ENCODE measurements around the gene RNF126.
"Not testable (repeated sequence)": the region's sequence is repeated elsewhere in the genome, so short reads cannot be mapped to it uniquely, and the experiment has no call there.

Gene RNF126

GRCh38 chr19:686589-687297 lies 23.7 kb upstream of the RNF126 start:
- DNase-seq (ENCODE audit: low read depth, low spot score): no peak

DNA sequence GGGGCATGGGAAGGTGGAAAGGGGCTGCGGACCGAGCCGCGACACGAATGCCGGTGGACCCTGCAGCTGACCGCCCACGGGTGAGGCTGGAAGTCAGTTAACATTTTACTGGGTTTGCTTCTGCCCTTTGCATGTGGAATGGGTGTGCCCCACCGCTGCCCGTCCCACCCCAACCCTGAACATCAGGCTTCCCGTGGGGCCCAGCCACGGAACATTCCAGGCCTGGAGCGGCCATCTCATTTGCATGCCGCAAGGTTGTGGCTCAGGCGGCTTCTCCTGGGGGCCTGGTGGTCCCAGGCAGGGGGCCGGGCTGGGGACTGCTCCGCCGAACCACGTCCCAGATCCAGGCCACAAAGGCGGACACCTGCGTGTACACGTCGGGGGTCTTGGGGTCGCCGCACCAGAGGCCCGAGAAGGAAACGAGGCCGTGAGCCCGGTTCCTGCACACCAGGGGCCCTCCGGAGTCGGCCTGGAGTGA lies 22.5 kb upstream of the RNF126 start:
- no peak for DNase-seq (ENCODE audit: low read depth, low spot score)

DNA sequence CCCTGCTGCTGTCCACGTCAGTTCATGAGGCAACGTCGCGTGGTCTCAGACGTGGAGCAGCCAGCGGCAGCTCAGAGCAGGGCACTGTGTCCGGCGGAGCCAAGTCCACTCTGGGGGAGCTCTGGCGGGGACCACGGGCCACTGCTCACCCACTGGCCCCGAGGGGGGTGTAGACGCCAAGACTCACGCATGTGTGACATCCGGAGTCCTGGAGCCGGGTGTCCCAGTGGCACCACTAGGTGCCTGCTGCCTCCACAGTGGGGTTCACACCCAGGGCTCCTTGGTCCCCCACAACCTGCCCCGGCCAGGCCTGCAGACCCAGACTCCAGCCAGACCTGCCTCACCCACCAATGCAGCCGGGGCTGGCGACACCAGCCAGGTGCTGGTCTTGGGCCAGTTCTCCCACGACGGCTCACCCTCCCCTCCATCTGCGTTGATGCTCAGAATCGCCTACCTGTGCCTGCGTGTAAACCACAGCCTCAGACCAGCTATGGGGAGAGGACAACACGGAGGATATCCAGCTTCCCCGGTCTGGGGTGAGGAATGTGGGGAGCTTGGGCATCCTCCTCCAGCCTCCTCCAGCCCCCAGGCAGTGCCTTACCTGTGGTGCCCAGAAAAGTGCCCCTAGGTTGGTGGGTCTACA lies 19.8 kb upstream of the RNF126 start:
- DNase-seq (ENCODE audit: low read depth, low spot score): no peak

- no peak for DNase-seq (ENCODE audit: low read depth, low spot score)
Observed at GRCh38 chr19:681029-682019, 18.3 kb upstream of the RNF126 start.

- peak; percentile 100 for DNase-seq (ENCODE audit: low read depth, low spot score)
Observed at GRCh38 chr19:680287-681028, 17.4 kb upstream of the RNF126 start.

- no peak for DNase-seq (ENCODE audit: low read depth, low spot score)
Observed at GRCh38 chr19:679418-680286, 16.6 kb upstream of the RNF126 start.

DNA sequence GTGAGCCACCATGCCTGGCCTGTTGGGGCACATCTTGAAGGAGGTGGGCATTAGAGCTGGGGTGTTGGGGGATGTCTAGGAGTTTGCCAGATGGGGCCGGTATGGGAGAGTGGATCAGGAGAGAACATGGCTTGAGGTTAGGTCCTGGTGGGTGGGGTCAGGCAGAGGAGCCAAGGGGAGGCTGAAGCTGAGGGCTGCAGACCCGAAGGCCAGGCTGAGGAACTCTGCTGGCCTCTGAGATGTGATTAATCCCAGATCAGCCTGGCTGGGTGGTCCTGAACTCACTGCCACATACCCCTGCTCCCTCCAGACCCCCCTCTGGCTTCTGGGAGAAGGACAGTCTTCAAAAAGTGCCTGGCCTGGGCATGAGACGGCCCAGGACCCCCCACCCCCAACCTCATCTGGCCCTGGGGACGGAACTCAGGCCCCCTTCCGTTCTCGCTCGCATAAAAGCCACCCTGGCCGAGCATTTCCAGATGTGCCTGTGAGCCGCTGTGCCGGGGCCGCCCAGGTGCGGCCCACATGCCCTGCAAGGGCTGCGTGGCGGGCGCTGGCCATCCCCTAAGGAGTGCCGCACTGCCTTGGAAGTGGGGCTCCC lies 15.9 kb upstream of the RNF126 start:
- no peak for DNase-seq (ENCODE audit: low read depth, low spot score)

GRCh38 chr19:677601-678436 lies 14.8 kb upstream of the RNF126 start:
- DNase-seq (ENCODE audit: low read depth, low spot score): no peak

DNA sequence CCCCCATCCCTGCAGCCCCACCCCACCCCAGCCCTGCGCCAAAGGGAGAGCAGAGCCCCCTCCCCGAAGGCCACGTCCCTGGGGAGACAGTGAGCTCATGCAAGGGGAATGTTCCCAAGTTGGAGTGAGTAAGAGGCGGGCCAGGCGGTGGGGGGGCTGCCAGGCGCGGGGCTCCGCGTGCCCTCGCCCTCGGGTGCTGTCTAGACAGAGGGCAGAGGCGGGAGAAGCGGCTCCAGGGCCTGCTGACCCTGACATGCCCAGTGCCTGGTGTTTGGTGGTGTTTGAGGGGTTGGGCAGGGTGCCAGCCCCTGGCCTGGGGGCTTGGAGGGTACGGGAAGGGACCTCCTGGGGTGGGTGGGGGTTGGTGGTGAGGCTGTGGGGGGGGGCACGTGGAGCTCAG lies 14.2 kb upstream of the RNF126 start:
- no peak for DNase-seq (ENCODE audit: low read depth, low spot score)

DNA sequence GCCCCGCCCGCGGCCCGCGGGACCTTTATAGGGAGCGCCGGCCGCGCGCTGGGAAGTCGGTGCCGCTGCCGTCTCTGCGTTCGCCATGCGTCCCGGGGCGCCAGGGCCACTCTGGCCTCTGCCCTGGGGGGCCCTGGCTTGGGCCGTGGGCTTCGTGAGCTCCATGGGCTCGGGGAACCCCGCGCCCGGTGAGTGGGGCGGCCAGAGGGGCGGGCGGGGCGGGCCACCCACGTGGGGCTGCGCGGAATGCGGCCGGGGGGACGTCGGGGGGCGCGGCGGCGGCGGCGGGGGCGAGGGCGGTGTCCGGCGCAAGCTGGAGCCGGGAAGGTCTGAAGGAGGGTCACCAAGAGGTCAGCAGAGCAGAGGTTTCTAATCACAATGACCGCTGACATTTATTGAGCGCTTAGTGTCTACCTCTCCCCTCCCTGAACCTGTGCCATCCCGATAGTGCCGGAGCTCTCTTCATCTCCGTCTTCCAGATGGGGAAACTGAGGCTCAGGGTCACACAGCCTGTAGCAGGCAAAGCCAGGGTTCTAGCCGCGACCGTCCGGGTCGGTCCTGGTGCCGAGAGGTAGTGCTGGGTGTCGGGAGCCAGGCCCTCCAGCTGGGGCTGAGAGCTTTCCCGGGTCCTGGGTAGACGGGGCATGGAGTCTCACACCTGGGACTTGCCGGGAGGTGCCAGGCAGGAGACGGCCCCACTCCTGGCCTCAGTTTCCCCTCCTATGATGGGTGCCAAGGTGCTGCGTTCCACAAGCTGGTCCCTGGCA lies 13.5 kb upstream of the RNF126 start, which contains the start of gene FSTL3:
TSS of gene FSTL3 (plus strand) at position 54 of the 767 bp plus-strand sequence. CDS start at position 86, 32 bp downstream.
- DNase-seq (ENCODE audit: low read depth, low spot score): no peak

DNA sequence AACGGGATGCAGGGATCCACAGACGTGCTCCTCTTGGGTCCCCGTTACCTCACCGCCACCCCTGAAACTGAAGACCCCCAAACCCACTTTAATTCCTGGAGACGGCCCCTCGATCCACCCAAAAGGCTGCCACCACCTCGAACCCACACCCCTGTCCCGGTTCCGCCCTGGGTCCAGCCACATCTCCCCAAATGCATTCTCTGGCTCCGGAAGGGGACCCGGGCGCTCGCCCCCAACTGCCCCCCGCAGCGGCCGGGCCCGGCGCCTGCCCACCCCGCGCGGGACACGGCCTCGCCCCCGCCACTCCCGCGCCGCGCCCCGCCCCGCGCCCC lies 13.0 kb upstream of the RNF126 start:
- no peak for DNase-seq (ENCODE audit: low read depth, low spot score)

DNA sequence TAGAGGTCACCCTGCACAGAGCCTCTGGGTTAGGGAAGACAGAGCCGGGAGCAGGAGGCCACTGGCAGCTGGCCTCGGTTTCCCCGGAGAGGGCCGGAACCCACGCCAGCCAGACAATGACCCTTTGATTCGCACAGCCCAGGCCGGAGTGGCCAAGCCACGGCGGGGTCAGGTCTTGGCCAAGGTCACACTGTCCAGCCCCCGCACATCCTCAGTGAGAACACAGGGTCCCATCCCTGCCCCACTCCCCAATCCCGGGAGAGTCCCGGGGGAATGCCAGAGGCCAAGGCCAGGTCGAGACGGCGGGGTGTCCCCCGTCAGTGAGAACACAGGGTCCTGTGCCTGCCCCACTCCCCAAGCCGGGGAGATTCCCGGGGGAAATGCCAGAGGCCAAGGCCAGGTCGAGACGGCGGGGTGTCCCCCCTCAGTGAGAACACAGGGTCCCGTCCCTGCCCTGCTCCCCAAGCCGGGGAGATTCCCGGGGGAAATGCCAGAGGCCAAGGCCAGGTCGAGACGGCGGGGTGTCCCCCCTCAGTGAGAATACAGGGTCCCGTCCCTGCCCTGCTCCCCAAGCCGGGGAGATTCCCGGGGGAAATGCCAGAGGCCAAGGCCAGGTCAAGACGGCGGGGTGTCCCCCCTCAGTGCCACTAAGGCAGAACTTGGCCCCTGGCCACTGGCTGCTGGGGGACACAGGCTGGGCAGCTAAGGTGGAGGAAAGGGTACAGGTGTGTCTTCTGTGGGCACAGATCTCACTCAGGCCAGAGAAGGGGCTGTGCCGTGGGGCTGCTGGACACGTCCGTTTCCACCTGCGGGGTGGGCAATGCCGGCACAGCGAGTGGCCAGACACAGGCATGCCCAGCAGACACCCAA lies 11.5 kb upstream of the RNF126 start:
- no peak for DNase-seq (ENCODE audit: low read depth, low spot score)

DNA sequence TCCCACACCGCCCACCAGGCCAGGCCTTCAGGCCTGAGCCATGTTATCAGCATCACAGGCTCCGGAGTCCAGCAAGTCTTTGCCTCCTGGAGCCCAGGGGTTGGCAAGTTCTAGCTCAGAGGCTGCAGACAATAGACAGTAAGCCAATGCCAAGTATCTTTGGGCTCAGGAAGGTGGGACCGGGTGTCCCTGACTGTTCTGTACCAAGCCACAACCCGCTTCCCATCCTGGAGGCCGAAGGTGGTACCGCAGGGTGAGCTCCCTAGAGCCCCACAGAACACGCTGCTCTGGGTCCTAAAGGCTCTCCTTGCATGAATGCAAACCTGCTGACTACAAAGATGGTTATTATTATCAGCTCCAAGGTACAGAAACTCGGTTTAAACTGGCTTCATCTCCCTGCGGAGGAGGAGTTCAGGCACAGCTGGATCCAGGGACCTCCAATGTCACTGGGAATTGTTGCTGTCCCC lies 7.6 kb upstream of the RNF126 start:
- DNase-seq (ENCODE audit: low read depth, low spot score): no peak

DNA sequence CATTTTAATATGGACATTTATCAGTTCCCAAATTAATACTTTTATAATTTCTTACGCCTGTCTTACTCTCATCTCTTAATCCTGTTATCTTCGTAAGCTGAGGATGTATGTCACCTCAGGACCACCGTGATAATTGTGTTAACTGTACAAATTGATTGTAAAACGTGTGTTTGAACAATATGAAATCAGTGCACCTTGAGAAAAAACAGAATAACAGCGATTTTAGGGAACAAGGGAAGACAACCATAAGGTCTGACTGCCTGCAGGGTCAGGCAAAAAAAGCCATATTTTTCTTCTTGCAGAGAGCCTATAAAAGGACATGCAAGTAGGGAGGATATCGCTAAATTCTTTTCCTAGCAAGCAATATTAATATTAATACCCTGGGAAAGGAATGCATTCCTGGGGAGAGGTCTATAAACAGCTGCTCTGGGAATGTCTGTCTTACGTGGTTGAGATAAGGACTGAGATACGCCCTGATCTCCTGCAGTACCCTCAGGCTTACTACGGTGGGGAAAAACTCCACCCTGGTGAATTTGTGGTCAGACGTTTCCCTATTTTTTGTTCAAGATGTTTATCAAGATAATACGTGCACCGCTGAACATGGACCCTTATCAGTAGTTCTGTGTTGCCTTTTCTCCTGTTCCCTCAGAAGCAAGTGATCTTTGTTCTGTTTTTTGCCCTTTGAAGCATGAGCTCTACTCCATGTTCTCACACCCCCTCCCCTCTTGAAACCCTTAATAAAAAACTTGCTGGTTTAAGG lies 5.8 kb upstream of the RNF126 start:
- not testable (repeated sequence) for DNase-seq (ENCODE audit: low read depth, low spot score)

DNA sequence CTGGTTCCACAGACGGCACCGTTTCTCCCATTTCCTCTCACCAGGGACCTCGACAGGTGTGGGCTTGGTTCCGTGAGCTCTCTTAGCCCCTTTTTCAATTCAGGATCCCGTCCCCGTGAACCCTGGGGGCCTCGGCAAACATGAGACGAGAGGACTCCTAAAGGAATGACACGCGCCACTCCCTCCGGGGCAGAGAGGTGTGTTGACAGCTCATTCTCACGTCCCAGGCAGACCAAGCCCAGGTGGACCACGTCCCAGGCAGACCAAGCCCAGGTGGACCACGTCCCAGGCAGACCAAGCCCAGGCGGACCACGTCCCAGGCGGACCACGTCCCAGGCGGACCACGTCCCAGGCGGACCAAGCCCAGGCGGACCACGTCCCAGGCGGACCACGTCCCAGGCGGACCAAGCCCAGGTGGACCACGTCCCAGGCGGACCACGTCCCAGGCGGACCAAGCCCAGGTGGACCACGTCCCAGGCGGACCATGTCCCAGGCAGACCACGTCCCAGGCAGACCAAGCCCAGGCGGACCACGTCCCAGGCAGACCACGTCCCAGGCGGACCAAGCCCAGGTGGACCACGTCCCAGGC lies 4.1 kb upstream of the RNF126 start:
- not testable (repeated sequence) for DNase-seq (ENCODE audit: low read depth, low spot score)

DNA sequence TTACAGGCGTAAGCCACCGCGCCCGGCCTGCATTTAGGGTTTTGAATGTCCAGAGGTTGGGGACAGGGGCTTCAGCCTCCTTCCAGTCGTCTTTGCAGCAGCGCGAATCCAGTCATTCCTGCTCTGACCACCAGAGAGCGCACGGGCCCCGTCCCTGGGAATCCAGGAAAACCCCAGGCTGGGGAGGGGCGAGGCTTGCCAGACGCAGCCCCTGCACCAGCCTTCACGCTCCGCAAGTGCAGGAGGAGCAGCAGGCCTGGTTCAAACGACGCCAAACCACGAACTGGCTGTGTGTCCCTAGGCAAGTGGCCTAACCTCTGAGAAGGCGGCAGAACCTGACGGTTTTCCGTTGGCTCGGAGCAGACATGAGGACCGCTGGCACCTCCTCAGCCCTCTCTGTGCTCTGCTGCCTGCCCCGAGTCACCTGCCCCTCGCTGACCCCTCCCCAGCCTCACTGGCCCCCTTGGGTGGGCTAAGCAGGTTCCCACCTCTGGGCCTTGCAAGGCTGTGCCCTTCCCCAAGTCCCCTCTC lies 2.0 kb upstream of the RNF126 start:
- peak; percentile 68 for DNase-seq (ENCODE audit: low read depth, low spot score)
